ENCODE measurements around the gene RCL1.

Gene RCL1

GRCh38 chr9:4857163-4857810 is 64.5 kb downstream of the RCL1 start:
- Histone ChIP-seq H3K4me1 (ENCODE audit: control insufficient read depth in 2 of 2, insufficient read depth in 2 of 2, low read length in 2 of 2) (no peaks in the 10 kb centered on the region), H3K9ac (ENCODE audit: low read depth in 1 of 2, low read length in 2 of 2) (no peak overlapping the region), H3K9me3 (ENCODE audit: control insufficient read depth in 2 of 2, low read length in 2 of 2) (no peaks in the 10 kb centered on the region), H3K4me3 (ENCODE audit: low read length in 2 of 2) (no peak overlapping the region), H3K36me3 (ENCODE audit: control insufficient read depth in 2 of 2, insufficient read depth in 2 of 2, low read length in 2 of 2) (peaks cover 8 to 31% of the 10 kb centered on the region in 2 donors), H3K27ac (ENCODE audit: low read depth in 2 of 2, low read length in 2 of 2) (no peak overlapping the region), H3K27me3 (ENCODE audit: control insufficient read depth in 2 of 2, insufficient read depth in 2 of 2, low read length in 2 of 2) (no peaks in the 10 kb centered on the region)

DNA sequence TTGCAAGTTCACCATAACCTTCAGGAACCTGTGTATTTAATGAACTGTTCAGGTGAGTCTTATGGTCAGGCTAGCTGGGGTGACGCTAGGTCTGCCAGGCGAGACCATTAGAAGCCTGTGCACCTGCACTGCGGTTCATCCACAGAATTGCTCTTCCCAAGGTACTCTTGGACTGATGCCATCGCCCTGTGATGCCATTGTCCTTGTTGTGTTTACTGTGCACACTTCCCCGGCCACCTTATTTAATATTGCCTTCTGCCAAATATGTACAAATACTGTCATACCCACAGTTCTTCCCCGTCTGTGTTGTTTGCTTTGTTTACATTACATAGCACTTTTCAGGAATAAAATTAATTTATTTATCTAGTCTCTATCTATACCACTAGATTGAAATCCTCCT is 66.3 kb downstream of the RCL1 start:
- Histone ChIP-seq H3K9ac (ENCODE audit: low read depth in 1 of 2, low read length in 2 of 2) (no peak overlapping the region), H3K9me3 (ENCODE audit: control insufficient read depth in 2 of 2, low read length in 2 of 2) (no peaks in the 10 kb centered on the region), H3K27me3 (ENCODE audit: control insufficient read depth in 2 of 2, insufficient read depth in 2 of 2, low read length in 2 of 2) (no peaks in the 10 kb centered on the region), H3K4me1 (ENCODE audit: control insufficient read depth in 2 of 2, insufficient read depth in 2 of 2, low read length in 2 of 2) (no peaks in the 10 kb centered on the region), H3K36me3 (ENCODE audit: control insufficient read depth in 2 of 2, insufficient read depth in 2 of 2, low read length in 2 of 2) (peaks cover 5 to 25% of the 10 kb centered on the region in 2 donors), H3K4me3 (ENCODE audit: low read length in 2 of 2) (no peak overlapping the region), H3K27ac (ENCODE audit: low read depth in 2 of 2, low read length in 2 of 2) (no peak overlapping the region)

- Histone ChIP-seq H3K36me3 (ENCODE audit: control insufficient read depth in 2 of 2, insufficient read depth in 2 of 2, low read length in 2 of 2) (peaks cover 5 to 18% of the 10 kb centered on the region in 2 donors), H3K4me3 (ENCODE audit: low read length in 2 of 2) (no peak overlapping the region), H3K27me3 (ENCODE audit: control insufficient read depth in 2 of 2, insufficient read depth in 2 of 2, low read length in 2 of 2) (no peaks in the 10 kb centered on the region), H3K9me3 (ENCODE audit: control insufficient read depth in 2 of 2, low read length in 2 of 2) (no peaks in the 10 kb centered on the region), H3K4me1 (ENCODE audit: control insufficient read depth in 2 of 2, insufficient read depth in 2 of 2, low read length in 2 of 2) (no peaks in the 10 kb centered on the region), H3K27ac (ENCODE audit: low read depth in 2 of 2, low read length in 2 of 2) (no peak overlapping the region), H3K9ac (ENCODE audit: low read depth in 1 of 2, low read length in 2 of 2) (no peak overlapping the region)
These were observed 67.6 kb downstream of the RCL1 start for GRCh38 chr9:4860383-4860782.

- peaks cover 5 to 18% of the 10 kb centered on the region in 2 donors for H3K36me3 ChIP-seq (ENCODE audit: control insufficient read depth in 2 of 2, insufficient read depth in 2 of 2, low read length in 2 of 2)
- H3K9me3 ChIP-seq (ENCODE audit: control insufficient read depth in 2 of 2, low read length in 2 of 2): no peaks in the 10 kb centered on the region
- no peaks in the 10 kb centered on the region for H3K4me1 ChIP-seq (ENCODE audit: control insufficient read depth in 2 of 2, insufficient read depth in 2 of 2, low read length in 2 of 2)
- H3K4me3 ChIP-seq (ENCODE audit: low read length in 2 of 2): no peak overlapping the region
- no peak overlapping the region for H3K27ac ChIP-seq (ENCODE audit: low read depth in 2 of 2, low read length in 2 of 2)
- no peaks in the 10 kb centered on the region for H3K27me3 ChIP-seq (ENCODE audit: control insufficient read depth in 2 of 2, insufficient read depth in 2 of 2, low read length in 2 of 2)
- no peak overlapping the region for H3K9ac ChIP-seq (ENCODE audit: low read depth in 1 of 2, low read length in 2 of 2)
These were observed 68.4 kb downstream of the RCL1 start for GRCh38 chr9:4861145-4861544.

GRCh38 chr9:4861736-4862451 is 69.2 kb downstream of the RCL1 start:
- Histone ChIP-seq H3K36me3 (ENCODE audit: control insufficient read depth in 2 of 2, insufficient read depth in 2 of 2, low read length in 2 of 2) (peaks cover 5 to 18% of the 10 kb centered on the region in 2 donors), H3K27ac (ENCODE audit: low read depth in 2 of 2, low read length in 2 of 2) (no peak overlapping the region), H3K4me3 (ENCODE audit: low read length in 2 of 2) (no peak overlapping the region), H3K4me1 (ENCODE audit: control insufficient read depth in 2 of 2, insufficient read depth in 2 of 2, low read length in 2 of 2) (no peaks in the 10 kb centered on the region), H3K9ac (ENCODE audit: low read depth in 1 of 2, low read length in 2 of 2) (no peak overlapping the region), H3K27me3 (ENCODE audit: control insufficient read depth in 2 of 2, insufficient read depth in 2 of 2, low read length in 2 of 2) (no peaks in the 10 kb centered on the region), H3K9me3 (ENCODE audit: control insufficient read depth in 2 of 2, low read length in 2 of 2) (no peaks in the 10 kb centered on the region)

GRCh38 chr9:4862506-4863250 is 69.9 kb downstream of the RCL1 start:
- Histone ChIP-seq H3K4me1 (ENCODE audit: control insufficient read depth in 2 of 2, insufficient read depth in 2 of 2, low read length in 2 of 2) (no peaks in the 10 kb centered on the region), H3K27me3 (ENCODE audit: control insufficient read depth in 2 of 2, insufficient read depth in 2 of 2, low read length in 2 of 2) (no peaks in the 10 kb centered on the region), H3K9ac (ENCODE audit: low read depth in 1 of 2, low read length in 2 of 2) (no peak overlapping the region), H3K4me3 (ENCODE audit: low read length in 2 of 2) (no peak overlapping the region), H3K36me3 (ENCODE audit: control insufficient read depth in 2 of 2, insufficient read depth in 2 of 2, low read length in 2 of 2) (peaks cover 5 to 16% of the 10 kb centered on the region in 2 donors), H3K27ac (ENCODE audit: low read depth in 2 of 2, low read length in 2 of 2) (no peak overlapping the region), H3K9me3 (ENCODE audit: control insufficient read depth in 2 of 2, low read length in 2 of 2) (no peaks in the 10 kb centered on the region)

- no peak overlapping the region for H3K27ac ChIP-seq (ENCODE audit: low read depth in 2 of 2, low read length in 2 of 2)
- no peaks in the 10 kb centered on the region for H3K4me1 ChIP-seq (ENCODE audit: control insufficient read depth in 2 of 2, insufficient read depth in 2 of 2, low read length in 2 of 2)
- no peaks in the 10 kb centered on the region for H3K9me3 ChIP-seq (ENCODE audit: control insufficient read depth in 2 of 2, low read length in 2 of 2)
- no peak overlapping the region for H3K4me3 ChIP-seq (ENCODE audit: low read length in 2 of 2)
- H3K27me3 ChIP-seq (ENCODE audit: control insufficient read depth in 2 of 2, insufficient read depth in 2 of 2, low read length in 2 of 2): no peaks in the 10 kb centered on the region
- no peak overlapping the region for H3K9ac ChIP-seq (ENCODE audit: low read depth in 1 of 2, low read length in 2 of 2)
- peaks cover 0 to 10% of the 10 kb centered on the region in 2 donors for H3K36me3 ChIP-seq (ENCODE audit: control insufficient read depth in 2 of 2, insufficient read depth in 2 of 2, low read length in 2 of 2)
These were observed 71.5 kb downstream of the RCL1 start for GRCh38 chr9:4864234-4864661.

GRCh38 chr9:4864698-4865097 is 72.0 kb downstream of the RCL1 start:
- Histone ChIP-seq H3K9me3 (ENCODE audit: control insufficient read depth in 2 of 2, low read length in 2 of 2) (no peaks in the 10 kb centered on the region), H3K27me3 (ENCODE audit: control insufficient read depth in 2 of 2, insufficient read depth in 2 of 2, low read length in 2 of 2) (no peaks in the 10 kb centered on the region), H3K27ac (ENCODE audit: low read depth in 2 of 2, low read length in 2 of 2) (no peak overlapping the region), H3K36me3 (ENCODE audit: control insufficient read depth in 2 of 2, insufficient read depth in 2 of 2, low read length in 2 of 2) (peaks cover 0 to 10% of the 10 kb centered on the region in 2 donors), H3K4me3 (ENCODE audit: low read length in 2 of 2) (no peak overlapping the region), H3K9ac (ENCODE audit: low read depth in 1 of 2, low read length in 2 of 2) (no peak overlapping the region), H3K4me1 (ENCODE audit: control insufficient read depth in 2 of 2, insufficient read depth in 2 of 2, low read length in 2 of 2) (no peaks in the 10 kb centered on the region)

GRCh38 chr9:4865681-4866080 is 72.9 kb downstream of the RCL1 start:
- no peak overlapping the region for H3K27ac ChIP-seq (ENCODE audit: low read depth in 2 of 2, low read length in 2 of 2)
- H3K4me1 ChIP-seq (ENCODE audit: control insufficient read depth in 2 of 2, insufficient read depth in 2 of 2, low read length in 2 of 2): no peaks in the 10 kb centered on the region
- no peaks in the 10 kb centered on the region for H3K27me3 ChIP-seq (ENCODE audit: control insufficient read depth in 2 of 2, insufficient read depth in 2 of 2, low read length in 2 of 2)
- no peaks in the 10 kb centered on the region for H3K9me3 ChIP-seq (ENCODE audit: control insufficient read depth in 2 of 2, low read length in 2 of 2)
- no peak overlapping the region for H3K4me3 ChIP-seq (ENCODE audit: low read length in 2 of 2)
- H3K9ac ChIP-seq (ENCODE audit: low read depth in 1 of 2, low read length in 2 of 2): no peak overlapping the region
- peaks cover 0 to 3% of the 10 kb centered on the region in 2 donors for H3K36me3 ChIP-seq (ENCODE audit: control insufficient read depth in 2 of 2, insufficient read depth in 2 of 2, low read length in 2 of 2)
